ENCODE measurements around the gene KASH5.
"Not testable (repeated sequence)": the region's sequence is repeated elsewhere in the genome, so short reads cannot be mapped to it uniquely, and the experiment has no call there.

KASH5 gene

DNA sequence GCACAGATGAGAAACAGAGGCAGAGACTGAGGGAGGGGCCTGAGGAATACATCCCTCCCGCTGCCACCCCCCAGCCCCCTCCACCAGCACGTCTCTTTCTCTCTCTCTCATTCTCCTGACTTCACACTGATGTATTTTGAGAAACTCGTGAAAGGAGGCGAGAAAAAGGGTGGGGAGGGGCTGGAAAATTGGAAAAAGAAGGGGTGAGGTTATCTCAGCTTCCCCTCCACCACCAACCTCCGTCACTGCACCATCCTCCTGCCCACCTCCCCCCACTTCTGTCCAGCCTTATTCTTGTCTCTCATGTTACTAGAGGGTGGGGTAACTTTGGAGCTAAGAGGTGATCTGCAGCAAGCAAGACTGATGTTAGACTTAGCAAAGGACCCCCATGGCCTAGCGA is 51.8 kb downstream of the KASH5 start:
- no peak for DNase-seq

DNA sequence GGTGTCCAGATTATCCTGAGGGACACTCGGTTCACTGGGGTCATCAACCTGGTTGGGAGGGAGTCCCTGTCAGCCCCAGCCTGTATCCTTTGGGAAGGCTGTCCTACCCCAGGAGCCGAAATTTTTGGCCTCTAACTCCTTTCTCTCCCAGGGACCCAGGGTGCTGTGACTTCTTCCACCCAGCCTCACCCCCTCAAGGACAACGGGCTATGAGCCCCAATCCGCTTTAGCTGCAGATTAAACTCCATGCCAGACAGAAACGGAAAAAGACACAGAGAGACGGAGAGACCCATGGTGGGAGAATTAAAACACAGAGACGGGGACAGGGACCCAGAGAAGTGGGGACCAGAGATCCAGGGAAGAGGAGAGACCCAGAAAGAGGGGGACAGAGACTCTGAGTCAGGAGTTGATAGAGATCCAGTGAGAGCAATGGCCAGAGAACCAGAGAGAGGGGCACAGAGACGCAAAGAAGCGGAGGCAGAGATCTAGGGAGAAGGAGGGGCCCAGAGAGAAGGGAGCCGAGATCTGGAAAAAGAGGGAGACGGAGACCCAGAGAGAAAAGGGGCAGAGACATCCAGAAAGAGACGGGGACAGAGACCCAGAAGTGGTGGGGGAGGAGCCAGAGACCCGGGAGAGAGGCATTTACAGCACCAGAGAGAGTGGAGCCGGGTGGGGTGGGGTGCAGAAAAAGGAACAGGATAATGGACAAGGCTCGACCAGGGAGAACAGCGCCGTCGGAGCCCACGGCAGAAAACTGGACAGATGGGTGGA is 52.6 kb downstream of the KASH5 start:
- DNase-seq, result no peak

DNA sequence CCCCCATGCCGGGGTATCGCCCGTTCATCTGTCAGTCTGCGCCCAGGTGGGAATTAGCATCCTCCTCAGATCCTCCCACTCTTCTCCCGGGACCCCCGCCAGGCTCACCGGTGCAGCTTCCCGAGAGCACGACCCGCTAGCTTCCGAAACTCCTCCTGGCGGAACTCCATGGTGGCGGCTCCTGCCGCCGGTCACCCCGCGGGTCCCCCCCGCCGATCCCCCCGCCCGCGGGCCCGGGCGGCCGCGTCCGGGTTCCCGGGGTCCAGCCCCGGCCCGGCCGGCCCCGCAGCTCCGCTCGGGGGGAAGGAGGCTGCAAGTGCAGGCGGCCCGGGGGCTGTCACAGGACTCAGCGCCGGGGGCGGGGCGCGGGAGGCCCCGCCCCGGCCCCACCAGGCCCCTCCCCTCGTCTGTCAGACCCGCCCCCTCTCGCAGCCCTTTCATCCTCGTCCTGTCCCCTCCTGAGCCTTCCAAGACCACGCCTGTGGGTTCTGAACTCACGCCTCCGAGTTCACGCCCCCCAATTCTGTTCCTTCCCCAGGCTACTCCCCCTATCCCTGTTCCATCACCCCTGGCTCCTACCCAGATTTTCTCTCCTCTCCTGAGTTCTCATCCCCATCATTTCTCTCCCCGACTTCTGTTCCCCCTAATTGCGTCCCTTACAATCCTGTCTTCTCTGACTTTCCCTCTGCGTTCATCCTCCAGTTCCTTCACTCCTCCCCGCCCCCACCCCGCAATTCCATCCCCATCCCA is 53.3 kb downstream of the KASH5 start, which contains the start of gene SLC17A7:
Gene SLC17A7 (minus strand): TSS at position 318 of the 750 bp plus-strand sequence. CDS start 148 bp downstream, at position 170.
- no peak for DNase-seq

DNA sequence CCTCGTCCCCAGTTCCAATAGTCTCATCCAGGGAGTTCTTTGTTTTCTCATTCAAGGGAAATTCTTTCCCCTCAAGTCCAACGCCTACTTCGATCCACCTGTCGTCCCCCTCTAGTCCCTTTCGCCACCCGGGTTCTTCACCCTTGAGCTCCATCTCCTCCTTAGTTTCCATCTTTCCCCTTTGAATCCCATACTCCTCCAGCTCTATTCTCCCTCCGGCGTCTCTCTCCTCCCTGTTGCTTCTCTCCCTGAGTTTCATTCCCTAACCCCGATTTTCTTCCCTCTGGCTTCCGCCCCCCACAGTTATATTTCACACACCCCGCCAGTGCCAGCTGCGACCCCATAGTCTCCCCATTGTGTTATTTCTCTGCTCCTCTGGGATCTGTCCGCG is 53.9 kb downstream of the KASH5 start:
- no peak for DNase-seq

DNA sequence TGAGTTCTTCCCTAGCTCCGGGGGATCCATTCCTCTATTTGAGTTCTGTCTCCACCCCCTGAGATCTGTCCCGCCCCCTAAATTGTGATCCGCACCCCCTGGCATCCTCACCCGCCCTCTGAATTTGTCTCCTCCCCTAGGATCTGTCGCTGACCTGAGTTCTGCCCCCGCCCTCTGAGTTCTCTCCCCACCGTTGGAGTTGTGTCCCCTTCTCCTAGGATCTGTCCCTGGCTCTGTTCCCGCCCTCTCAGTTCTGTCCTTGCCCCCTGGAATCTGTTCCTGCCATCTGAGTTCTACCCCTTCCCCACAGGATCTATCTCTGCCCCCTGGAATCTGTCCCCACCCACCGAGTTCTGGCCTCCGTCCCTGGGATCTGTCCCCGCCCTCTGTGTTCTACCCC is 54.3 kb downstream of the KASH5 start:
- no peak for DNase-seq

DNA sequence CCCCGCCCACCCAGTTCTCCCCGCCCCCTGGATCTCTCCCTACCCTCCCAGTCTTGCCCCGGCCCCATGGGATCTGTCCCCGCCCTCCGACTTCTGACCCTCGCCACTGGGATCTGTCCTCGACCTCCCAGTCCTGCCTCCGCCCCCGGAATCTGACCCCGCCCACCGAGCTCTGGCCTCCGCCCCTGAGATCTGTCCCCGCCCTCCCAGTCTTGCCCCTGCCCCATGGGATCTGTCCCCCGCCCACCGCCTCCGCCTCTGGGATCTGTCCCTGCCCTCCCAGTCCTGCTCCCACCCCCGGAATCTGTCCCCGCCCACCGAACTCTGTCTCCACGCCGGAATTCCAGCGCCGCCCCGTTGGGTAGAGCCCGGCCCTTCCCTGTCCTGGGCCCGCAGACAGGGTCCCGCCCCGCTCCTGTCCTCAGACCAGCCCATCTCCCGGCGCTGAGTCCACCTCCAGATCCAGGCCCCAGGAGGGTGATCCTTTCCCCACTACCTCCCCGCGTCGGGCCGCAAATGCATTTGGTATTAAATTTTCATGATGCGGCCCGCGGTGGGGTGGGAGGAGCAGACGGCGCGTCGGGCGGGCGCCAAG is 54.8 kb downstream of the KASH5 start:
- DNase-seq, result peak; percentile 70 to 88

DNA sequence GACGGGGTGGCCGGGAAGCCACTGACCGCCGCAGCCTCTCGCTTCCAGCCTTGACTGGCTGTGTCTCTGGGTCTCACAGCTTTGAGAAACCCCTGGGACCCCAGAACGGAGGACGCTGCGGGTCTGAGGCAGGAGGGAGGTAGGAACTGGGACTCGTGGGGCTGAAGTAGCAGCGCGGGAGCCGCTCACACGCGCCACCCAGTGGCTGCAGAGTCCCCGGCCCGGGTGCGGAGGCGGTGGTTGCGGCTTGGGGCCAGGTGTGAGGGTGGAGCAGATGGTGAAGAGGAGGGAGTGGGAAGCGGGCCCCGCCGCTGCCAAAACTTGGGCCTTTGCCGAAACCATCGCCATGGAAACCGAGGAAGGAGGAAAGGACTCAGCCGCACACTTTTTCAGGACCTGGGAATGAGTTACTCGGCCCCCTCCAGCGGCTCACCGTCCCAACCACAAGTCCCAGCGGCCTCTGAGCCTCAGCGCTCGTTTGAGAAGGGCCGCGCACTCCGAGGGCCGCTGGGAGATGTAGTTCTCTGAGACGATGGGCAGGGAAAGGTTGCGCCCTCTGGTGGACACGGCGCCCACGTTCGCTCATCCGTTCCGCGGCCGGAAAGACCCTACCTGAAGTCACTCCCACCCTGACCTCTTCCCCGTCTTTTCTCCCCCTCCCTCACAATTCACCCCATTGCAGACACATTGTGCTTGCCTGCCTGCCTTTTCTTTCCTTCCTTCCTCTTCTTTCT is 55.5 kb downstream of the KASH5 start:
- DNase-seq, result peak; percentile 96 to 99

DNA sequence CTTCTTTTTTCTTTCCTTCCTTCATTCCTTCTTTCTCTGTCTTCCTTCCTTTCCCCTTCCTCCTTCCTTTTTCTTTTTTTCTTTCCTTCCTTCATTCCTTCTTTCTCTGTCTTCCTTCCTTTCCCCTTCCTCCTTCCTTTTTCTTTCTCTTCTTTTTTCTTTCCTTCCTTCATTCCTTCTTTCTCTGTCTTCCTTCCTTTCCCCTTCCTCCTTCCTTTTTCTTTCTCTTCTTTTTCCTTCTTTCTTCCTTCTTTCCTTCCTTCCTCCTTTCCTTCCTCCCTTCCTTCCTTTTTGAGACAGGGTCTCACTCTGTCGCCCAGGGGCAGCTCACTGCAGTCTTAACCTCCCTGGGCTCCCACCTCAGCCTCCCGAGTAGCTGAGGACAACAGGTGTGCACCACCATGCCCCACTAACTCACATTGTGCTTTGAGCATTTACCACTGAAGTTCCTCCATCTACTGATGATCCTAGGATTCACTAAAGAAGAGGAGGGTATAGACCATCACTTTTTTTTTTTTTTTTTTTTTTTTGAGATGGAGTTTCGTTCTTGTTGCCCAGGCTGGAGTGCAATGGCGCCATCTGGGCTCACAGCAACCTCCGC is 56.2 kb downstream of the KASH5 start:
- not testable (repeated sequence) for DNase-seq

DNA sequence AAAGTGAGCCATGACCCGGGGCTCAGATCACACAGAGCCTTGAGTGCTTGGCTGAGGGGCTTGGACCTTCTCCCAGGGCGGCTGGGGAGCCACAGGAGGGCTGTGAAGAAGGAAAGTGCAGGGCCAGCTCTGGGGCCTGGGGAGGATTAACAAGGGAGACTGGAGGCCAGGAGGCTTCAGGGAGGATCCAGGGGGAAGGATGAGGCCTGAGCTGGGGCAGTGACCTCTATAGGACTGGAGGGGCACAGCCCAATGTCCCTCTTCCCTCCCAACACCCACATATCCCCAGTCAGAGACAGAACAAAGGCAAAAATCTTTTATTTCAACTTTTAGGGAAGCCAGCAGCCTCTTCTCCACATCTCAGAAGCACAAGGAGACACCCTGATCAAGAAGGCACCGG is 57.9 kb downstream of the KASH5 start:
- DNase-seq, result no peak

DNA sequence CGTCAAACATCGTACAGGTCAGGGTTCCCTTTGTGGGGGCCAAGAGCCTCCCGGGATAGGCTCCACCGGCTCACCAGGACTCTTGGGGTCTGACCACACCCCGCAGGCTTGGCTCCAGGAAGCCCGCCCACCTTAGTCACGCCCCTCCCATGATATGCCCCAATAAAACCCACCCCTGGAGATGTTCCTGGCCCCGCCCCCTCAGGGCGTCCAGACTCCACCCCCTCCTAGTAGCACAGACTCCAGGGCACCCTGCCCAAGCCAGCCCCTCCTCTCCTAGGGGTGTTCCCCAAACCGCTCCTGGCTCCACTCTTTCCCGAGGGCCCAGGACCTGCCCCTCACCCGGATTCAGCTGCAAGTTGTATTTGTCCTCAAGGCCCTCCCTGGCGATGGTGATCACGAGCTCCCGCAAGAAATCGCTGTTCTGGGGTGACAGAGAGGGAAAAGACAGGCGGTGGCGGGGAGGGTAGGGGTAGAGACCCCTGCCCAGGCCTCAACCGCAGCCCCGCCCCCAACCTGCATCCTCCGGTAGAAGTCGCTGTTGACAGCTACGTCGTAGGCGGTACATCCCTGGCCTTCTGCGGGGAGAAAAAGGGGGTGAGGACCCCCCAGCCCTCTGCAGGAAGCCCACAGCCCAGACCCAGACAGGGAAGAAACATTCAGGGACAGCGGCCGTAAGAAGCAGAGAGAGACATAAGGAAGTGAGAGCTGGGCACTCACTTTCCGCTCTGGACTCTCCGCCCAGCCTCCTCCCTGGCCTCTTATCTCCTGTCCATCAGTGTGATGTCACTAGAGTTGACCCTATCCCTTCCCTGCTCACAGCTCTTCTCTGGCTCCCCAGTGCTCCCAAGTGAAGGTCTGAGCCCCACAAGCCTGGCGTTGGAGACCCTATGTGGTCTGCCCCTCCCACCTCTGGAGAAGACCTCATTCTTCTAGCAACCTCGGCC is 59.7 kb downstream of the KASH5 start:
- no peak for DNase-seq

DNA sequence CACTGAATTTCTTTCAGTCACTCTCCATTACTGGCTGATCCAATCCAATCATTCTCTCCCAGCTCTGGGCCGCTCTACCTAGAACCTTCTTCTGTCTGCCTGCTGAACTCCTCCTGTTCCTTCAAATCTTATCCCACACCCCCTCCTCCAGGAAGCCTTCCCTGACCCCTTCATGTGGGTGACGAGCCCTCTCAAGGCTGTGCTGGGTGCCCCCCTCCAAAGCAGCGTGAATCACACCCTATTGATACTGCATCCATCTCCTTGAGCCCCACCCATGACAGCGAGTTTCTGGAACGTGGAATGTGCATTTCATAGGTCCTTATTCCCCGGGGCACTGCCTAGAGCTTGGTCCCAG is 60.4 kb downstream of the KASH5 start:
- DNase-seq, result no peak

DNA sequence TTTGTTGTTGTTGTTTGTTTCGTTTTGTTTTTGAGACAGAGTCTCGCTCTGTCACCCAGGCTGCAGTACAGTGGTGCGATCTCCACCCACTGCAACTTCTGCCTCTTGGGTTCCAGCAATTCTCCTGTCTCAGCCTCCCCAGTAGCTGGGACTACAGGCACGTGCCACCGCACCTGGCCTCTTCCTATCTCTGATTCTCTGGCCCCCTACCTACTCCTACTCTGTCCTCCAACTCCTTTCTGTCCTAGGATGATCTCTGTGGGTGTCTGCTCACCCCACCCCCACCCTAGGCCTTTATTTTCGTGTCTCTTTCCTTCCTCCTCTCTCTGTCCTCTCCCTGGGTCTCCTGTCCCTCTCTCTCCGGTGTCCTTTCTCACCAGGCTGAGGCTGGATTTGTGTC is 62.4 kb downstream of the KASH5 start:
- DNase-seq, result no peak

DNA sequence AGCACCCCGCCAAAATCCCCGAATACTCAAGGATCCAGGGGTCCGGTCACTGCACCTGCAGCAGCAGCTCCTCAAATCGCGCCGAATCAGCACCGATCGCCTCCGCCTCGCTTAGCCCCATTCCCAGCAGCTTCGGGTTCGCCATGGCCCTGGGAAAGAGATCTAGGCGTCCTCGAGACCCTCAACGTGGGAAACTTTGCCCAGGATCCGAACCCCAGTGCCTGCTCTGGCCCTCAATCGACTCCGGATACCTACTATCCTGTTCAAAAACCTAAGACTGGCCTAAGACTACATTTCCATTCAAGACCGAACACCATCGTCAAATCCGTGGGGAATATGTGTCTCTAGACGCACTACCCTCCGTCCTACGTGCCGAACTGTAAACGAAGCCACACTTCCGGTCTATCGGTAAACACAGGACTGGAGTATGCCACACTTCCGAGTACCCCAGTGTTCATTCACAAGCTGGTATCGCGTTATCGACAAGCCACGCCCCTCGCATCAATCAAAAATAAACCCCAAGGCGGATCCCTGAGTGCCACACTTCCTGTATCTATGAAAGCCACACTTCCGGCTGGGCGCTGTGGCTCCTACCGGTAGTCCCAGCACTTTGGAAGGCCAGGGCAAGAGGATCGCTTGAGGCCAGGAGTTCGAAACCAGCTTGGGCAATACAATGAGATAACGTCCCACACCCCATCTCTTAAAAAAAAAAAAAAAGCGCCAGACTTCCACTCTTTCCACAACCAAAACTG is 63.6 kb downstream of the KASH5 start, which contains the start of gene PIH1D1:
Gene PIH1D1 (minus strand): TSS at position 385 of the 752 bp plus-strand sequence. CDS start 240 bp downstream, at position 145.
- DNase-seq, result peak; percentile 97 to 99

DNA sequence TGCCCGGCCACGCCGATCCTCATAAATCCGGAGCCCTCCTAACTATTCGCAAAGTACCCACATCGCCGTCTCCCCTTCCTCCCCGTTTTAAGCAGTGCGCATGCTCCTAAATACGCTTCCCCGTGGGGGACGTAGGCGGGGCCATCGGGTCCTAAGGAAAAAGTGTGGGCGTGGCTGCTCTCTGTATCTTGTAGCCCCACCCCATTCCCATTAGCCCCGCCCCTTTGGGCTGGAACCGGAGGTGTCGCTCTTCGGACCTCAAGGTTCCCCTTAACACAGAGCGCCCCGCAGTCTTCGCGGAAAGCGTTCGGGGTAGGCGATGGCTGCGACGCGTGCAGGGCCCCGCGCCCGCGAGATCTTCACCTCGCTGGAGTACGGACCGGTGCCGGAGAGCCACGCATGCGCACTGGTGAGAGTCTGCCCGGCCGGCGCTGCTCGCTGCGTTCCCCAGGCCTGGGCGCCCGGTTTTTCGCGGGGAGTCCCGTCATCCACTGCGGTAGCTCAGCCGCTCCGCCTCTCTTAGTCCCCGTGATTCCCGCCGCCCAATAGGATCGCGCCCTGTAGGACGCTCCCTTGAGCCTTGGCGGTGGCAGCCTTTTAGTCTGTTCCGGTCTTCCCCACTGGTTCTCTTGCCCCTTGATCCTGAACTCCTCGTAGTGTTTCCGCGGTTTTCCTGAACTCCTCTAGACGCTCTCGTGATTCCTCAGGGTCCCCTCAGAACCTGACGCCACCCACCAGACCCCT is 65.1 kb downstream of the KASH5 start, which contains the start of gene ALDH16A1:
Gene ALDH16A1 (plus strand): TSS at position 213 of the 744 bp plus-strand sequence. CDS start 107 bp downstream, at position 320.
- peak; percentile 98 to 99 for DNase-seq

DNA sequence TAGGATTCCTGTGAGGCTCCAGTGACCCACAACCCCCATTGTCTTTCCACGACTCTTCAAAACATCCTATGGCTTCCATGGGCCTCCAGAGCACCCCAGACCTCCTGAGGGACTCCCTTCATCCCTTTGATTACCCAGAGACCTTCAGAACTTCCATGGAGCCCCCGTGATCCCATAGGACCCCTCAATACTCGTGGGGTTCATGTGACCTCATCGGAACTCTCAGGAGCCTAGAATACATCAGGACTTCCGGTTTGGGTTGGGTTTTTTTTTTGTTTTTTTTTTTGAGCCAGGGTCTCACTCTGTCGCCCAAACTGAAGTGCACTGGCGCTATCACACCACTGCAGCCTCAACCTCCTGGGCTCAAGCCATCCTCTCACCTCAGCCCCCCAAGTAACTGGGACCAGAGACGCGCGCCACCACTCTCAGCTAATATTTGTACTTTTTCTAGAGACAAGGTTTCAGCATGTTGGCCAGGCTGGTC is 65.8 kb downstream of the KASH5 start:
- no peak for DNase-seq

DNA sequence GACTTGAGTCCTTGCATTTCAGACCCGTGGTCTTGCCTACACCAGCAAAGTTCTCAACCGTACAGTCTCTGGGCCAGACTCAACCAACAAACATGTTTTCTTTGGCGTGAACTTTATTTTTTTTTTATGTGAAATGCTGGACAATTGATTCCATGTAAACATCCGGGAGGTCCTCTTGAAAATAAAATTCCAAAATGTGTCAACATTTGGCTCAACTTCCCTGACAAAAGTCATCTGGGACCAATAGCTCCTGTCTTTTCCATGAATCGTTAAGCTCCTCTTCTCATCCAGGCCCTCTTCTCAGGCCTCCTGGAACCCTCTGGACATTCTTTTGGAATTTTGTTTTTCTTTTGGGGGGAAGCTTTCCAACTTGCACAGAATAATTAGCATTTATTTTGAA is 67.7 kb downstream of the KASH5 start:
- DNase-seq, result no peak

DNA sequence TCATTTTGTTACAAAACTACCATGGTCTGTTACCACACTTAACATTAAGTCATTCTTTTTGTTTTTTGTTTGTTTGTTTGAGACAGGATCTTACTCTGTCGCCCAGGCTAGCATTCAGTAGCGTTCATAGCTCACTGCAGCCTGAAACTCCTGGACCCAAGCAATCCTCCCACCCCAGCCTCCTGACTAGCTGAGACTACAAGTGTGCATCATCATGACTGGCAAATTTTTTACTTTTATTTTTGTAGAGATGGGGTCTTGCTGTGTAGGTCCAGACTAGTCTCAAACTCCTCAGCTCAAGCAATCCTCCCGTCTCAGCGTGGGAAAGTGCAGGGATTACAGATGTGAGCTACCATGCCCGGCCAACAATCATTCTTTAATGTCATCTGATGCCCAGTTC is 68.3 kb downstream of the KASH5 start:
- DNase-seq, result no peak

DNA sequence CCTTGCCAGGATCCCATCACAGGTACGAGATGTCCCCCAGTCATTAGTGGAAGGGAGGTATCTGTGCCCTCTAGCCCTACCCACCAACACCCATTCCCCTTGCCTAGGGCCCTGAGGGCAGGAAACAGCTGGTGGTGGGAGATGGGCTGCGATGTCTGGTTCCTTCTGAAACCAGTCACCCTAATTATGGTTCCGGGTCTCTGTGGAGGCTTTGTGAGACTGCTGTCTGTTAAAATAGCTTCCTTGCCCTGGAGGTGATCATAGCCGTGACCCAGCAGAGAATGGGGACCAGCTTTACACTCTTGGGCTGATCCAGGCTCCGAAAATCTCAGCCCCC is 70.5 kb downstream of the KASH5 start:
- no peak for DNase-seq

DNA sequence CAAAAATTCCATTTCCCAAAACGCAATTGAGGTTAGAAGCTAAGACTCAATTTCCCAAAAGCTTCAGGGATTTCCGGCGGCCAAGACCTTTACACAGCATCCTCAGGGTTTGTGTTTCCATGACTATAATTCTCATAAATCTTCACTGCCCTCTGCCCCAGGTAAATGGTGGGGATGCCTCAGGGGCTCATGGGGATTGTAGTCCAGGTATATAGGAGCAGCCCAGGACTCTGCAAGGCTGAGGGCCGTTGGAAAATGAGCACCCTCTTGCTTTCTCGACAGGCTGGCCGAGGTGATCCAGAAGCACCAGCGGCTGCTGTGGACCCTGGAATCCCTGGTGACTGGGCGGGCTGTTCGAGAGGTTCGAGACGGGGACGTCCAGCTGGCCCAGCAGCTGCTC is 71.3 kb downstream of the KASH5 start:
- no peak for DNase-seq

DNA sequence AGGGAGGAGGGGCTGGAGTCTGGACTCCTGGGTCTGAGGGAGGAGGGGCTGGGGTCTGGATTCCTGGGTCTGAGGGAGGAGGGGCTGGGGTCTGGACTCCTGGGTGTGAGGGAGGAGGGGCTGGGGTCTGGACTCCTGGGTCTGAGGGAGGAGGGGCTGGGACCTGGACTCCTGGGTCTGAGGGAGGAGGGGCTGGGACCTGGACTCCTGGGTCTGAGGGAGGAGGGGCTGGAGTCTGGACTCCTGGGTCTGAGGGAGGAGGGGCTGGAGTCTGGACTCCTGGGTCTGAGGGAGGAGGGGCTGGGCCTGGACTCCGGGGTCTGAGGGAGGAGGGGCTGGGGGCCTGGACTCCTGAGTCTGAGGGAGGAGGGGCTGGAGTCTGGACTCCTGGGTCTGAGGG is 73.1 kb downstream of the KASH5 start:
- DNase-seq, result not testable (repeated sequence)

All from NCI-H187 (cell line).